Kidney epithelial cell (primary cell): ENCODE measurements around the gene USP4. TPM values are rescaled to one million over a fixed set of nuclear protein-coding genes. Genes with fewer than 3 reads are reported as not detected.
"Not testable (repeated sequence)": the region's sequence is repeated elsewhere in the genome, so short reads cannot be mapped to it uniquely, and the experiment has no call there.

ENCODE experiments used
- DNase-seq: peaks from one replicate; pipeline ENCODE4 v3.0.0-alpha.2; 2010; ENCODE audit warnings: low read depth
- H3K27me3 ChIP-seq: 2 replicates; pipeline ENCODE4 v1.6.0; 2011; ENCODE audit warnings: low read length; ENCODE audit not compliant: control insufficient read depth, insufficient read depth
- H3K36me3 ChIP-seq: 2 replicates; pipeline ENCODE4 v1.5.1; 2011; ENCODE audit warnings: low read length; ENCODE audit not compliant: control insufficient read depth, insufficient read depth
- H3K4me3 ChIP-seq: 2 replicates; pipeline ENCODE4 v1.5.1; 2011; ENCODE audit warnings: low read depth, mild to moderate bottlenecking, control low read depth, low read length
- CTCF ChIP-seq: IDR thresholded peaks from 2 replicates; pipeline ENCODE4 v1.5.1; 2011; ENCODE audit warnings: mild to moderate bottlenecking, moderate library complexity, low read length, control low read depth, inconsistent platforms; ENCODE audit not compliant: insufficient read depth, poor library complexity, severe bottlenecking
- total RNA-seq: library from RNA; depleted of rRNA; stranded (reverse); fragments of >200 nt; gene quantifications from 2 replicates; pipeline ENCODE4 v1.2.3, GENCODE V29; 2015

USP4 gene
- total RNA-seq, 1 donor from 2014 or later = 24.1 TPM

DNA sequence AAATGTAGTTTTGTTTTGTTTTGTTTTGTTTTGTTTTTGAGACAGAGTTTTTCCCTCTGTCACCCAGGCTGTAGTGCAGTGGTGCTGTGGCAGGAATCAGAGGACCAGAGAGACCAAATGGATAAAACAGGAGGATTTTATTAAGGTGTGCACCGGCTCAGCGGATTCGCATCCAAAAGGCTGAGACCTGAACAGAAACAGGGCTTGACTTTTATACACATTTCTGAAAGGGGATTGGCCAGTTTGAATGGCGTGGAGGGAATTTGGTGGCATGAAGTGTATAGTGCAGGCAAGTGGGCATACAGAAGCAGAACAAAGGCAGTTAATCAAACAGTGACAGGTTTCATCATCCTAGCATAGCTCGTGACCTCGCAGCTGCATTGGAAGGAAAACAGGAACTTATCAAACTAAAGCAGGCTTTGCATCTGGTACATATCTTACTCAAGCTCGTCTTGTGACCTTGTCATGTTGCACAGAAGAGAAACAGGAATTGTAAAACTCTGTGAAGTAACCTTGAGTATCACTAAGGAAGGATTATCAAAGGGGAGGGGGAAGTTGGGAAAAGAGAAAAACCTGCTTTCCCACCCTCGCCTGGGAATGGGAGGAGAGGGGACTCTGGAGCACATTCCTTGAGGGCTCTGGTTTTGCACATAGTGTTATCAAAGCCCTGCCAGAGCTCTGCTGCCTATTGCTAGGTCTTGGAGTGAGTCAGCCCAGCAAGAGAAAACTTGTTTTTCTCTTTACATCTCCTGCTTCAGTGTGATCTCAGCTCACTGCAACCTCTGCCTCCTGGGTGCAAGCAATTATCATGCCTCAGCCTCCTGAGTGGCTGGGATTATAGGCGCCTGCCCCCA is 101.4 kb downstream of the USP4 start:
- no peaks in the 10 kb centered on the region for H3K27me3 ChIP-seq
- no peak for DNase-seq
- no peak overlapping the region for H3K4me3 ChIP-seq
- TF ChIP-seq CTCF = no peak
- no peaks in the 10 kb centered on the region for H3K36me3 ChIP-seq

- Histone ChIP-seq H3K27me3 (no peaks in the 10 kb centered on the region), H3K36me3 (no peaks in the 10 kb centered on the region), H3K4me3 (no peak overlapping the region)
- DNase-seq = no peak
- TF ChIP-seq CTCF = no peak
Observed at GRCh38 chr3:49237344-49237743, 102.5 kb downstream of the USP4 start.

GRCh38 chr3:49236226-49236625 is 103.6 kb downstream of the USP4 start:
- no peak for TF ChIP-seq CTCF
- DNase-seq = no peak
- no peaks in the 10 kb centered on the region for H3K27me3 ChIP-seq

DNA sequence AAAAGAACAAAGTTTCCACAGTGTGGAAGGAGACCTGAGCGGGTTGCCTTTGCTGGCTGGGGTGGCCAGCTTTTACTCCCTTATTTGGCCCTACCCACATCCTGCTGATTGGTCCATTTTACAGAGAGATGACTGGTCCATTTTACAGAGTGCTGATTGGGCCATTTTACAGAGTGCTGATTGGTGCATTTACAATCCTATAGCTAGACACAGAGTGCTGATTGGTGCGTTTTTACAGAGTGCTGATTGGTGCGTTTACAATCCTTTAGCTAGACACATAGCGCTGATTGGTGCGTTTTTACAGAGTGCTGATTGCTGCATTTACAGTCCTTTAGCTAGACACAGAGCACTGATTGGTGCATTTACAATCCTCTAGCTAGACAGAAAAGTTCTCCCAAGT is 111.0 kb downstream of the USP4 start:
- not testable (repeated sequence) for H3K27me3 ChIP-seq, H3K4me3 ChIP-seq, H3K36me3 ChIP-seq, DNase-seq

More at GRCh38 chr3:49236226-49236625, 103.6 kb downstream of the USP4 start:
- H3K36me3 ChIP-seq = no peaks in the 10 kb centered on the region
- no peak overlapping the region for H3K4me3 ChIP-seq

Other genes with a start within 250 kb of the USP4 start
- 56.0 and 75.6 TPM in 2 replicates for gene QRICH1, start 246.0 kb downstream of the USP4 start, total RNA-seq
- gene QARS1, start 235.3 kb downstream of the USP4 start, total RNA-seq = 279 and 320 TPM in 2 replicates
- gene USP19, start 219.2 kb downstream of the USP4 start, total RNA-seq = 55.2 and 62.6 TPM in 2 replicates
- gene LAMB2, start 207.0 kb downstream of the USP4 start, total RNA-seq = 197 and 262 TPM in 2 replicates
- 41.2 and 46.6 TPM in 2 replicates for gene CCDC71, start 173.7 kb downstream of the USP4 start, total RNA-seq
- 6.4 and 10.1 TPM in 2 replicates for gene KLHDC8B, start 168.5 kb downstream of the USP4 start, total RNA-seq
- 1.1 and 1.5 TPM in 2 replicates for gene C3orf62, start 62.8 kb downstream of the USP4 start, total RNA-seq
- gene GPX1, start 18.3 kb upstream of the USP4 start, total RNA-seq = 422 and 502 TPM in 2 replicates
- gene RHOA, start 71.9 kb upstream of the USP4 start, total RNA-seq = 400 and 501 TPM in 2 replicates
- 16.0 and 17.4 TPM in 2 replicates for gene TCTA, start 72.4 kb upstream of the USP4 start, total RNA-seq
- 4.9 and 6.6 TPM in 2 replicates for gene AMT, start 82.4 kb upstream of the USP4 start, total RNA-seq
- 5.4 and 13.1 TPM in 2 replicates for gene NICN1, start 89.3 kb upstream of the USP4 start, total RNA-seq
- 59.7 and 60.0 TPM in 2 replicates for gene DAG1, start 130.2 kb upstream of the USP4 start, total RNA-seq
- 0.92 and 2.7 TPM in 2 replicates for gene BSN, start 214.4 kb upstream of the USP4 start, total RNA-seq